ENCODE results near the gene WAC.
"Not testable (repeated sequence)": the region's sequence is repeated elsewhere in the genome, so short reads cannot be mapped to it uniquely, and the experiment has no call there.

Gene WAC

GRCh38 chr10:28532337-28533185 is at the start of gene WAC:
Gene WAC, plus strand, starts transcription at chr10:28533118. Its CDS starts 462 bp downstream, at chr10:28533580.
- DNase-seq = peak; percentile 96

GRCh38 chr10:28489206-28489605 is 43.7 kb upstream of the WAC start:
- DNase-seq = no peak

GRCh38 chr10:28490256-28490865 is 42.6 kb upstream of the WAC start:
- not testable (repeated sequence) for DNase-seq

GRCh38 chr10:28492116-28492920 is 40.6 kb upstream of the WAC start:
- no peak for DNase-seq

DNA sequence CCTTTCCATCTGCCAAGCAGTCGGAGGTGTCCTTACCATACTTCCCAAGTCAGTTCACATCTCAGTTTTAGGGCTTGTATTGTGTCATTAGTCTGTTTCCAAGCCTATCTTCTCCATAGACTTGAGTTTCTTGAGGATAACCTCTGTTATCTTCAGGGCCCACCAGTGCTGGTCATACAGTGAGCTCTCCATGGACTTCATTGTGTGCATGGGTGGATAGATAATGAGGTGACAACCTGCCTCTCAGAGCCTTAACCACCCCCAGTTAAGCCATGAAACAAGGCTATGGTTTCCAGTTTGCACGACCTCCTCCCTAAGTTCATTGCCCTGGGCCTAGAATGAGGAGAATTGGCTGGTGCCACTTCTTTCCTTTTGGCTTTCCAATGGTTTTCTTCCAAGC is 38.5 kb upstream of the WAC start:
- no peak for DNase-seq

DNA sequence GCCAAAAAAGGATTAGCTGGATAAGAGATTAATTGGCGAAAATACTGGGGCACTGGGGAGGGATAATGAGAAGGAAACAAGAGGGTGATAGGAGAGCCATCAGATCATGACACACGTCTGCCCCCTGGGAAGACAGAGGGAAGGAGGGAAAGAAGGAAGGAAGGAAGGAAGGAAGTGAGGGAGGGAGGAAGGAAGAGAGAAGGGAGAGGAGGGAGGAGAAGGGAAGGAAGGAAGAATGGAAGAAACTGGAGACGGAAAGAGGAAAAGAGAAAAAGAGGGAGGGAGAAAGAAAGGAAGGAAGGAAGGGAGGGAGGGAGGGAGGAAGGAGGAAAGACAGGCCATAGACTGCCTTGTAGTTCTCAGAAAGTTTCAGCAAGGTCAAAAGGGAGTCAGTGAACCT is 37.8 kb upstream of the WAC start:
- no peak for DNase-seq

DNA sequence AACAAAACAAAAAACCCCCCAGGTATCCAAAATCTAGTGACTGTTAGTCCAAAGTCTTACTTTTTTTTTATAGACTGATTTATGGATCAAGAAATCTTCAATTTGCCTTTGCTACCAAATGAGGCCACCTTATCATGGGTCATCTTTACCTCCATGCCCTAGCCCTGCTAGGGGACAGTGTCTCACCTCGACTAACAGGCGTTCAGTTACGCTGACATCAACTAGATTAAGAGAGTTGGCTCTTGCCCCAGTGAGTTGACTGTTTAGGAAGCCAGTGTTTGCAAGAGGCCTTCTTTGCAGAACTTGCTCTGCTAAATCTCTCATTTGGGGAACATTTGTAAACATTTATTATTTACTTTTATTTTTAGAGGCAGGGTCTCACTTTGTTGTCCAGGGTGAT is 36.9 kb upstream of the WAC start:
- no peak for DNase-seq

- peak; percentile 56 for DNase-seq
Measured at GRCh38 chr10:28496481-28496961, 36.4 kb upstream of the WAC start.

DNA sequence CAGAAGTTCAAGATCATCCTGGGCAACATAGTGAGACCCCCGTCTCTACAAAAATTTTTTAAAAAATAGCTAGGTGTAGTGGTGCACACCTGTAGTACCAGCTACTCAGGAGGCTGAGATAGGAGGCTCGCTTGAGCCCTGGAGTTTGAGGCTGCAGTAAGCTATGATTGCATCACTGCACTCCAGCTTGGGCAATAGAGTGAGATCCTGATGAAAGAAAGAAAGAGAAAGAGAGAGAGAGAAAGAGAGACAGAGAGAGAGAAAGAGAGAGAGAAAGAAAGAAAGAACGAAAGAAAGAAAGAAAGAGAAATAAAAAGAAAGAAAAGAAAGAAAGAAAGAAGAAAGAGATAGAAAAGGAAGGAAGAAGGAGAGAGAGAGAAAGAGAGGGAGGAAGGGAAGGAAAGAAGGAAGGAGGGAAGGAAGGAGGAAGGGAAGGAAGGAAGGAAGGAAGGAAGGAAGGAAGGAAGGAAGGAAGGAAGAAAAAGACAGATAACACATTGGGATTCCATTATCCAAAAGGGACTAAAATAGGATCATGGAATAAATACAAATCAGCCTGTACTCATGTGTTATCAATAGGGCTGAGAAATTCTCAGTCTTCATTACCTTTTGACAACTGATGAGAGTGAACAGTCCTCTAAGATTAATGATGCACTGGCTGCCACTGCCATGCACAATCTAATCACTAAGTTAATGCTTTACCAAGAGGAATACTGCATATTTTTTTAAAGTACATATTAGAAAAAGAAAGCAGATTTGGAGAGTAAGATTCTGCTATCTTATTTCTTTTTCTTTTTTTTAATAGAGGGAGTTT is 35.4 kb upstream of the WAC start:
- no peak for DNase-seq

DNA sequence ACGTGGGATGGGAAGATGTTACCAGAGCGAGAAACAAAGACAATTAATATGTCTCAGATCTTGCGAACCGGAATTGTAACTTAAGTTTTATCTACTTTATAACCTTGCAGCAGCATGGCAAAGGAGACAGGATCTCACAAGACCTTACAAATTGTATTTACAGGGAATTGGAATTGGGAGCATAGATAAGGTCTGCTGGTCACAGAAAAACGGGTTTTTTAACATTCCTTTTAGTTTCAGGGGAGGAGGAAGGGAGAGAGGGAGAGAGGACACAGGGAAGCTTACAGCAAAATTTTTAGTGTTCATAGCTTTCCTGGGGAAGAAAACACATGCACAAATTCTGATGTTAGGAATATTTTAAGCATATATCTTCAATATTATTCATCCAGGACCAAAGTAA is 32.7 kb upstream of the WAC start:
- DNase-seq = not testable (repeated sequence)

DNA sequence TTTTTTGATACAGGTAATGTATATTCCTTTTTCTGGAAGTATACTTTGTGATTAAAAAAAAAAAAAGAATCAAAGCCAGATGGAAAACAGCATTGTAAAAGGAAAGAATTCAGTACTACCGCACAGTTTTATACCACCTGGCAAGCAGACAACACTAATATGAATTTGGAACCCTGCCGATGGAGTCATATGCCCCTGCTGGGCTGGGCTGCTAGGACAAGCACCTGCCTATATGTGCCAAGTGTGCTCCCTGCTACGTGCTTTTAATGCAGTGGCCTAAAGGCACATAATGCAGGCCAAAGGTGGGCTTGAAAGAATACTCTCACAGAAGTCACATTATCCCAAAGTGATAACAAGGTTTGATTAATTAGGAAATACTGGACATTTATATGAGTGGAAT is 29.8 kb upstream of the WAC start:
- DNase-seq = no peak

- no peak for DNase-seq
Measured at GRCh38 chr10:28505359-28505959, 27.5 kb upstream of the WAC start.

DNA sequence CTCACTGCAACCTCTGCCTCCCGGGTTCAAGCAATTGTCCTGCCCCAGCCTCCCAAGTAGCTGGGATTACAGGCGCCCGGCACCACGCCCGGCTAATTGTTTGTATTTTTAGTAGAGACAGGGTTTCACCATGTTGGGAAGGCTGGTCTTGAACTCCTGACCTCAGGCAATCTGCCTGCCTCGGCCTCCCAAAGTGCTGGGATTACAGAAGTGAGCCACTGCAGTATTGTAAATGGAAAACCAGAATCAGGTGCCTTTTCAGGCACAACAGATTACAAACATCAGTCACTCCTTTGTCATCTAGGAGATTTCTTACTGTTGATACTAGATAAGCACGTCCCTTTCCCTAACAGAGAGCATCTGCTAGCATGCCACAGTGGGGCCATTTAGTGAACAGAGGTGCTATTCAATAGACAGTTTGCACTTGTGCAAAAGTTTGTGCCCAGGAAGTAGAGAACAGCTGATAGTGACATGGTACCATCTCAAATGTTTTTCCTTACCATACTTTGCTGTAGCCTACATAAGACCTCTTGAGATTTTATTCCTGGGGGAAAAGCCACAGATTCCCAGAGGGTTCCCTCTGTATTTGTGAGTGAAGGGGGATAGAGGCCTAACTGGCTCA is 24.5 kb upstream of the WAC start:
- no peak for DNase-seq

DNA sequence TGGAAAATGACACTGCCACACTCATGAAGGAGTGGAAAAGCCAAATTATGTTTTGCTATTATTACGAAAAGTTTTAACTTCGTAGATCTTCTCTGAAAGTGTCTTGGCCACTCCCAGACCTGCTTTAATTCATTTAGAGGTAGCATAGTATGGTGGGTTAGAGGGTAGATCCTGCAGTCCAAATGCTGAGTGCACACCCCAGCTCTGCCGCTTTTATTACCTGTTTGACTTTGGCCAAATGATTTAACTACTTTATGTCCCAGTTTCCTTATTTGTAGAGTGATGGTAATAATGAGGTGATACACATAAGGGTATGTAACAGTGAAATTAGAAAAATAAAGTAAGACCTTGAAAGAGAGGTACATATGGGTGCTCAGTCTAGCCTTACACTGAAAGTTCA is 23.6 kb upstream of the WAC start:
- DNase-seq = no peak

- DNase-seq = no peak
Measured at GRCh38 chr10:28514648-28515047, 18.3 kb upstream of the WAC start.

GRCh38 chr10:28520346-28520745 is 12.6 kb upstream of the WAC start:
- no peak for DNase-seq

DNA sequence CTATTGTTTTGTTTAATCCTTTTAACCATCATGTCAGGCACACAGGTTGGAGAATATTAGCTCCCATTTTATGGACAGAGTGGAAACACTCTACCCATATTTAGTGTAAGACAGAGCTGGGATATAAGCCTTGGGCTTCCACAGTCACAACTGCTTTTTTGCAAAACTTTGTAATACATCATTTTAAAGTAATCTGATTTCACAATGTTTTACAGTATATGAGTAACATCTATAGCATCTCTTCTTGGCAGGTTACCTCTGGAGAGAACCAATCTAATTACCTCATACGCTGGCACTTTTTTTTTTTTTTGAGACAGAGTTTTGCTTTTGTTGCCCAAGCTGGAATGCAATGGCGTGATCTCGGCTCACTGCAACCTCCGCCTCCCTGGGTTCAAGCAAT is 12.1 kb upstream of the WAC start:
- not testable (repeated sequence) for DNase-seq

DNA sequence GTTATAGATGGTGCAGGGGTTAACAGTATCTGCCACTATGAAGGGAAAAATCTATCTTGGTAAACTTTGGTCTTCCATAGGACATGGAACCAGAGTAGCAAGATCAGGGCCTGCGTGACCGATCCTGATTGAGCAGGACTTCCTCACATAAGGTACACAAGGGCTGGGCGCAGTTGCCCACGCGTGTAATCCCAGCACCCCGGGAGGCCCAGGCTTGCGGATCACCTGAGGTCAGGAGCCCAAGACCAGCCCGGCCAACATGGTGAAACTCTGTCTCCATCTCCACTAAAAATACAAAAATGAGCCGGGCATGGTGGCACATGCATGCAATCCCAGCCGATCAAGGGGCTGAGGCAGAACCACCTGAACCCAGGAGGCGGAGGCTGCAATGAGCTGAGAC is 11.0 kb upstream of the WAC start:
- DNase-seq = not testable (repeated sequence)

GRCh38 chr10:28523725-28524252 is 9.1 kb upstream of the WAC start:
- no peak for DNase-seq

DNA sequence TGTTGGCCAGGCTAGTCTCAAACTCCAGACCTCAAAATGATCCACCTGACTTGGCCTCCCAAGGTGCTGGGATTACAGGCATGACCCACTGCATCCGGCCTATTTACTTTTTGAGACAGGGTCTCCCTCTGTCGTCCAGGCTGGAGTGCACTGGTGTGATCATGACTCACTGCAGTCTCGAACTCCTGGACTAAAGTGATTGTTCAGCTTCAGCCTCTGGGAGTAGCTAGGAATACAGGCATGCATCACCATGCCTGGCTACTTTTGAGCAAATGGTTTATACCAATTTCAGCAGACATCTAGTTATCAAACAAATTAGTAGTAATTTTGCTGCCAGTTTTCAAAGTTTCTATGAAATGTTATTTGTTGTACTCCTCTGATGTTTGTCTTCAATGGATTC is 2.2 kb upstream of the WAC start:
- peak; percentile 73 for DNase-seq

DNA sequence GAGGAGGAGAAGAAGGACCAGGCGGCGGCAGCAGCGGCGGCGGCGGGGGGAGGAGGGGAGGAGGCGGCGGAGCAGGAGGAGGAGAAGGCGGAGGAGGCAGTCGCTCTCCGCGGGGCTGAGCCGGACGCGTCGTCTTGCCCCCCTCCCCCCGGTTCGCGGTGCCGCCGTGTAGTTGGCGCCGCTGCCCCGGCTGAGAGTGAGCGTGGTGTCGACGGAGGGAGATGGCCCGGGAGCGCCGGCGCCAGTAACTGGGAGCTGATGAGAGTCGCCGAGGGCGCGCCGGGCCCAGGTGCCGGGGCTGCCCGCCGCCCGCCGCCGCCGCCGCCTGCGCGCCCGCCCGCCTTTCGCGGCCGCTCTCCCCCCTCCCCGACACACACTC is 257 bp downstream of the WAC start:
- no peak for DNase-seq
